WERI-Rb-1 (cell line): Measurements from ENCODE around the gene MAST4.

Experiments used
- DNase-seq: peaks from one replicate; pipeline ENCODE4 v3.0.0-alpha.2; 2020
- H3K27ac ChIP-seq: fragments of 250-450 bp; sonication (Bioruptor Pico); 2 replicates; pipeline ENCODE4 v1.5.1; 2020; ENCODE audit warnings: mild to moderate bottlenecking, moderate library complexity
- H3K27me3 ChIP-seq: fragments of 250-450 bp; sonication (Bioruptor Pico); 2 replicates; pipeline ENCODE4 v1.5.1; 2021; ENCODE audit warnings: mild to moderate bottlenecking, low read depth, moderate library complexity; ENCODE audit not compliant: insufficient read depth, severe bottlenecking
- H3K36me3 ChIP-seq: fragments of 250-450 bp; sonication (Bioruptor Pico); 2 replicates; pipeline ENCODE4 v1.5.1; 2020; ENCODE audit warnings: mild to moderate bottlenecking, moderate library complexity
- H3K4me3 ChIP-seq: 2 replicates; pipeline ENCODE4 v1.5.1; 2011; ENCODE audit warnings: low read depth, mild to moderate bottlenecking, control low read depth, low read length
- H3K9me3 ChIP-seq: fragments of 250-450 bp; sonication (Bioruptor Pico); 2 replicates; pipeline ENCODE4 v1.5.1; 2021; ENCODE audit warnings: mild to moderate bottlenecking, moderate library complexity; ENCODE audit not compliant: severe bottlenecking
- CTCF ChIP-seq: IDR thresholded peaks from 2 replicates; pipeline ENCODE4 v1.5.1; 2011; ENCODE audit warnings: low read depth, mild to moderate bottlenecking, control low read depth, inconsistent platforms, low read length

Gene MAST4

GRCh38 chr5:66871651-66872050 is 275.5 kb downstream of the MAST4 start:
- Histone ChIP-seq H3K27ac (no peak overlapping the region), H3K36me3 (no peaks in the 10 kb centered on the region), H3K27me3 (no peaks in the 10 kb centered on the region), H3K9me3 (no peaks in the 10 kb centered on the region), H3K4me3 (no peak overlapping the region)
- TF ChIP-seq CTCF: no peak
- no peak for DNase-seq

GRCh38 chr5:66872736-66873331 is 276.6 kb downstream of the MAST4 start:
- no peaks in the 10 kb centered on the region for H3K36me3 ChIP-seq
- no peak overlapping the region for H3K27ac ChIP-seq
- no peaks in the 10 kb centered on the region for H3K27me3 ChIP-seq
- no peak for TF ChIP-seq CTCF
- no peaks in the 10 kb centered on the region for H3K9me3 ChIP-seq
- no peak overlapping the region for H3K4me3 ChIP-seq
- DNase-seq: no peak

GRCh38 chr5:66874004-66874403 is 277.8 kb downstream of the MAST4 start:
- no peak for DNase-seq
- H3K4me3 ChIP-seq: no peak overlapping the region
- no peak for TF ChIP-seq CTCF
- H3K36me3 ChIP-seq: no peaks in the 10 kb centered on the region
- H3K27ac ChIP-seq: no peak overlapping the region
- no peaks in the 10 kb centered on the region for H3K27me3 ChIP-seq
- H3K9me3 ChIP-seq: no peaks in the 10 kb centered on the region

- Histone ChIP-seq H3K4me3 (no peak overlapping the region), H3K27ac (no peak overlapping the region), H3K27me3 (no peaks in the 10 kb centered on the region), H3K9me3 (no peaks in the 10 kb centered on the region), H3K36me3 (no peaks in the 10 kb centered on the region)
- TF ChIP-seq CTCF: no peak
- DNase-seq: no peak
Measured at GRCh38 chr5:66875315-66875714, 279.1 kb downstream of the MAST4 start.

- no peaks in the 10 kb centered on the region for H3K9me3 ChIP-seq
- H3K27me3 ChIP-seq: no peaks in the 10 kb centered on the region
- no peak for TF ChIP-seq CTCF
- DNase-seq: no peak
- no peaks in the 10 kb centered on the region for H3K36me3 ChIP-seq
- H3K27ac ChIP-seq: no peak overlapping the region
- H3K4me3 ChIP-seq: no peak overlapping the region
Measured at GRCh38 chr5:66876266-66876807, 280.1 kb downstream of the MAST4 start.

GRCh38 chr5:66877843-66878242 is 281.6 kb downstream of the MAST4 start:
- no peak for DNase-seq
- Histone ChIP-seq H3K27me3 (no peaks in the 10 kb centered on the region), H3K27ac (no peak overlapping the region), H3K4me3 (no peak overlapping the region), H3K9me3 (no peaks in the 10 kb centered on the region), H3K36me3 (no peaks in the 10 kb centered on the region)
- TF ChIP-seq CTCF: no peak
